H9 (cell line): ENCODE results near the gene MNAT1. TPM values are rescaled to one million over a fixed set of nuclear protein-coding genes. Genes with fewer than 3 reads are reported as not detected.

Source experiments
- DNase-seq: peaks from one replicate; pipeline ENCODE4 v3.0.0-alpha.2; 2017
- H2AFZ ChIP-seq: one replicate; pipeline ENCODE4 v1.6.1; 2013; ENCODE audit warnings: mild to moderate bottlenecking, low read length, control low read depth, moderate library complexity
- H2AK5ac ChIP-seq: 2 replicates; pipeline ENCODE4 v1.6.1; 2013; ENCODE audit warnings: low read length, control low read depth, mixed read lengths; ENCODE audit not compliant: insufficient read length
- H2BK120ac ChIP-seq: one replicate; pipeline ENCODE4 v1.6.1; 2013; ENCODE audit warnings: low read depth, mild to moderate bottlenecking, low read length, control low read depth, inconsistent platforms; ENCODE audit not compliant: poor library complexity, severe bottlenecking
- H2BK12ac ChIP-seq: 2 replicates; pipeline ENCODE4 v1.6.1; 2013; ENCODE audit warnings: low read length, control low read depth, mixed read lengths, low read depth; ENCODE audit not compliant: insufficient read length
- H2BK15ac ChIP-seq: 2 replicates; pipeline ENCODE4 v1.6.1; 2013; ENCODE audit warnings: low read depth, low read length, control low read depth
- H2BK20ac ChIP-seq: one replicate; pipeline ENCODE4 v1.6.1; 2013; ENCODE audit warnings: low read depth, mild to moderate bottlenecking, low read length, control low read depth, inconsistent platforms; ENCODE audit not compliant: poor library complexity, severe bottlenecking
- H2BK5ac ChIP-seq: 2 replicates; pipeline ENCODE4 v1.6.1; 2013; ENCODE audit warnings: low read length, control low read depth, mixed read lengths; ENCODE audit not compliant: insufficient read length
- H3K14ac ChIP-seq: 2 replicates; pipeline ENCODE4 v1.6.1; 2013; ENCODE audit warnings: low read length, control low read depth; ENCODE audit not compliant: insufficient read depth
- H3K18ac ChIP-seq: 2 replicates; pipeline ENCODE4 v1.6.1; 2013; ENCODE audit warnings: low read depth, mild to moderate bottlenecking, mixed read lengths, low read length, control low read depth; ENCODE audit not compliant: insufficient read length
- H3K23ac ChIP-seq: 2 replicates; pipeline ENCODE4 v1.6.1; 2013; ENCODE audit warnings: low read length, control low read depth, mixed read lengths, low read depth; ENCODE audit not compliant: insufficient read length
- H3K23me2 ChIP-seq: 2 replicates; pipeline ENCODE4 v1.6.1; 2013; ENCODE audit warnings: low read depth, mild to moderate bottlenecking, mixed read lengths, low read length, control low read depth; ENCODE audit not compliant: insufficient read length, poor library complexity, severe bottlenecking
- H3K27ac ChIP-seq: 2 replicates; pipeline ENCODE4 v1.5.1; 2013; ENCODE audit warnings: low read length, control low read depth, mixed read lengths, low read depth; ENCODE audit not compliant: insufficient read length
- H3K27me3 ChIP-seq: 2 replicates; pipeline ENCODE4 v1.6.1; 2013; ENCODE audit warnings: low read length, control low read depth, inconsistent platforms; ENCODE audit not compliant: insufficient read depth
- H3K4ac ChIP-seq: 2 replicates; pipeline ENCODE4 v1.6.1; 2013; ENCODE audit warnings: low read depth, mild to moderate bottlenecking, control low read depth, inconsistent platforms, low read length, moderate library complexity
- H3K4me1 ChIP-seq: 2 replicates; pipeline ENCODE4 v1.6.1; 2013; ENCODE audit warnings: low read length, control low read depth, inconsistent platforms; ENCODE audit not compliant: insufficient read depth
- H3K4me2 ChIP-seq: 2 replicates; pipeline ENCODE4 v1.6.1; 2013; ENCODE audit warnings: low read length, control low read depth, mixed read lengths; ENCODE audit not compliant: insufficient read length, insufficient read depth
- H3K56ac ChIP-seq: 2 replicates; pipeline ENCODE4 v1.6.1; 2013; ENCODE audit warnings: low read depth, mild to moderate bottlenecking, mixed read lengths, low read length, control low read depth; ENCODE audit not compliant: insufficient read length
- H3K79me1 ChIP-seq: 2 replicates; pipeline ENCODE4 v1.6.1; 2013; ENCODE audit warnings: low read depth, mild to moderate bottlenecking, moderate library complexity, low read length, control low read depth, inconsistent platforms; ENCODE audit not compliant: insufficient read depth, poor library complexity, severe bottlenecking
- H3K79me2 ChIP-seq: 2 replicates; pipeline ENCODE4 v1.6.1; 2013; ENCODE audit warnings: low read length, control low read depth, inconsistent platforms; ENCODE audit not compliant: insufficient read depth
- H3K9ac ChIP-seq: 2 replicates; pipeline ENCODE4 v1.6.1; 2013; ENCODE audit warnings: low read length, control low read depth, mixed read lengths; ENCODE audit not compliant: insufficient read length; ENCODE audit errors: extremely low read depth
- H3K9me3 ChIP-seq: one replicate; pipeline ENCODE4 v1.6.1; 2013; ENCODE audit warnings: low read depth, low read length, inconsistent platforms; ENCODE audit not compliant: control insufficient read depth
- H3T11ph ChIP-seq: one replicate; pipeline ENCODE4 v1.6.1; 2013; ENCODE audit warnings: mild to moderate bottlenecking, low read length, control low read depth, inconsistent platforms
- H4K20me1 ChIP-seq: one replicate; pipeline ENCODE4 v1.6.1; 2013; ENCODE audit not compliant: control insufficient read depth, insufficient read length, insufficient read depth
- H4K5ac ChIP-seq: 2 replicates; pipeline ENCODE4 v1.6.1; 2013; ENCODE audit warnings: low read depth, mild to moderate bottlenecking, mixed read lengths, low read length, control low read depth; ENCODE audit not compliant: insufficient read length
- H4K8ac ChIP-seq: replicated peaks from 2 replicates; pipeline ENCODE4 v1.6.1; 2013; ENCODE audit warnings: low read length, control low read depth, mixed read lengths, low read depth; ENCODE audit not compliant: insufficient read length
- H4K91ac ChIP-seq: 2 replicates; pipeline ENCODE4 v1.6.1; 2013; ENCODE audit warnings: low read depth, mild to moderate bottlenecking, moderate library complexity, mixed read lengths, low read length, control low read depth; ENCODE audit not compliant: insufficient read length
- H3K27ac Mint-ChIP-seq, 3 experiments: 2 replicates in 2 of 3; 3 replicates in 1 of 3; pipeline ENCODE4 v1.8.0; 2020 to 2021; ENCODE audit warnings: mixed read lengths in 3 of 3, mild to moderate bottlenecking in 1 of 3, moderate library complexity in 1 of 3
- H3K27me3 Mint-ChIP-seq: 2 replicates; pipeline ENCODE4 v1.8.0; 2021; ENCODE audit warnings: low read depth, mild to moderate bottlenecking, moderate library complexity, mixed read lengths
- H3K36me3 Mint-ChIP-seq, 3 experiments: 2 replicates in 2 of 3; 3 replicates in 1 of 3; pipeline ENCODE4 v1.8.0; 2020 to 2021; ENCODE audit warnings: low read depth in 3 of 3, mixed read lengths in 3 of 3; ENCODE audit not compliant: insufficient read depth in 1 of 3
- H3K4me1 Mint-ChIP-seq, 2 experiments: 2 replicates each; pipeline ENCODE4 v1.8.0; 2020; ENCODE audit warnings: mixed read lengths in 2 of 2
- H3K4me3 Mint-ChIP-seq, 2 experiments: 2 replicates in 1 of 2; 3 replicates in 1 of 2; pipeline ENCODE4 v1.8.0; 2020 to 2021; ENCODE audit warnings: mild to moderate bottlenecking in 2 of 2, mixed read lengths in 2 of 2, moderate library complexity in 1 of 2
- H3K9me3 Mint-ChIP-seq, 2 experiments: 2 replicates in 1 of 2; 3 replicates in 1 of 2; pipeline ENCODE4 v1.8.0; 2020; ENCODE audit warnings: mild to moderate bottlenecking in 2 of 2, mixed read lengths in 2 of 2, moderate library complexity in 1 of 2
- WGBS: extraction: QIAGEN DNeasy Blood & Tissue Kit; methylation state at CpG from one replicate; pipeline ENCODE4 v1.1.7; 2013; ENCODE audit warnings: missing lambda C conversion rate, low lambda C conversion rate, mixed read lengths; ENCODE audit not compliant: insufficient read length; ENCODE audit errors: extremely low coverage; 5-methylcytosine and 5-hydroxymethylcytosine counted together
- total RNA-seq: library from RNA; stranded (reverse); gene quantifications from 2 replicates; pipeline ENCODE4 v1.2.1, GENCODE V29; 2021
- TF ChIP-seq, protein P1 (sequence below): fragments of 200-600 bp; sonication (generic); conservative IDR thresholded peaks from 3 replicates; pipeline ENCODE4 v1.8.0; 2021; ENCODE audit warnings: antibody characterized with exemption, mild to moderate bottlenecking

The MNAT1 gene
- total RNA-seq, 1 experiment from 2014 or later: 43.1 TPM

DNA sequence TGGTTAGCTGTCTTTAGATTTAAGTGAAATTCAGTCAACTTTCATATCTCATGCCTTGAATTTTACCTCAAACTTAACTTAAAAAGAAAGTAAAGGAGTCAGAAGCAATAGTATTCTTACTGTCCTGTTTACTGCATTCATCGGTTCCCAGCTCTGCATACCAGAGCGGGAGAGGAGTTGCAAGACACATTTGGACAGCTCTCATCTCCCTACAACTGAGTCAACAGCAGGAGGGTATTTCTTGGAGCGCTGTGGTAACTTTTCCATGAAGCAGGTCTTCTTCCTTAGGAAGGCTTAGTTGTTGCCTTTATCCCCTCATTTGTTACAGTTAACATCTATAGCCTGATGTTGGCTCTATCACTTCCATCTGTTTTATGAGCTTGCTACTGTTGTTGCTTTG lies 181.2 kb downstream of the MNAT1 start:
- no CpG with 5 or more reads among the region's 3 CpGs for WGBS
- no peak overlapping the region for H2BK120ac ChIP-seq

More for the DNA sequence above, 181.2 kb downstream of the MNAT1 start:
- Histone ChIP-seq H4K8ac (no peak overlapping the region), H3K79me2 (no peaks in the 10 kb centered on the region), H3K4me2 (no peak overlapping the region), H3K23me2 (no peaks in the 10 kb centered on the region), H3K56ac (no peak overlapping the region), H4K20me1 (no peaks in the 10 kb centered on the region), H3K27me3 (no peaks in the 10 kb centered on the region), H3K9me3 (no peaks in the 10 kb centered on the region), H2BK20ac (no peak overlapping the region), H3K18ac (no peak overlapping the region), H3K14ac (no peak overlapping the region), H3K4ac (no peak overlapping the region), H3K4me1 (no peaks in the 10 kb centered on the region), H3K23ac (no peak overlapping the region), H3K79me1 (peaks cover 4% of the 10 kb centered on the region), H3T11ph (no peak overlapping the region), H4K91ac (no peak overlapping the region), H2BK5ac (no peak overlapping the region), H3K27ac (no peak overlapping the region), H2BK12ac (no peak overlapping the region), H2BK15ac (no peak overlapping the region), H4K5ac (no peak overlapping the region), H3K9ac (no peak overlapping the region), H2AK5ac (no peak overlapping the region), H2AFZ (no peak overlapping the region)
- H3K27me3 Mint-ChIP-seq: no peaks in the 10 kb centered on the region
- peaks cover 18 to 33% (median 24%) of the 10 kb centered on the region in 3 experiments for H3K36me3 Mint-ChIP-seq
- no peak for DNase-seq
- no peaks in the 10 kb centered on the region for H3K4me1 Mint-ChIP-seq
- peaks cover 25 to 28% of the 10 kb centered on the region in 2 experiments; a peak in 4 of 5 replicates for H3K9me3 Mint-ChIP-seq
- TF ChIP-seq, protein P1, sequence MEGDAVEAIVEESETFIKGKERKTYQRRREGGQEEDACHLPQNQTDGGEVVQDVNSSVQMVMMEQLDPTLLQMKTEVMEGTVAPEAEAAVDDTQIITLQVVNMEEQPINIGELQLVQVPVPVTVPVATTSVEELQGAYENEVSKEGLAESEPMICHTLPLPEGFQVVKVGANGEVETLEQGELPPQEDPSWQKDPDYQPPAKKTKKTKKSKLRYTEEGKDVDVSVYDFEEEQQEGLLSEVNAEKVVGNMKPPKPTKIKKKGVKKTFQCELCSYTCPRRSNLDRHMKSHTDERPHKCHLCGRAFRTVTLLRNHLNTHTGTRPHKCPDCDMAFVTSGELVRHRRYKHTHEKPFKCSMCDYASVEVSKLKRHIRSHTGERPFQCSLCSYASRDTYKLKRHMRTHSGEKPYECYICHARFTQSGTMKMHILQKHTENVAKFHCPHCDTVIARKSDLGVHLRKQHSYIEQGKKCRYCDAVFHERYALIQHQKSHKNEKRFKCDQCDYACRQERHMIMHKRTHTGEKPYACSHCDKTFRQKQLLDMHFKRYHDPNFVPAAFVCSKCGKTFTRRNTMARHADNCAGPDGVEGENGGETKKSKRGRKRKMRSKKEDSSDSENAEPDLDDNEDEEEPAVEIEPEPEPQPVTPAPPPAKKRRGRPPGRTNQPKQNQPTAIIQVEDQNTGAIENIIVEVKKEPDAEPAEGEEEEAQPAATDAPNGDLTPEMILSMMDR: no peak
- H3K4me3 Mint-ChIP-seq: no peak overlapping the region
- H3K27ac Mint-ChIP-seq: no peak overlapping the region; a peak in 1 of 7 replicates
